SU-DHL-6 (cell line): Measurements from ENCODE around the gene RABEP2.

Experiments
- EZH2phosphoT487 ChIP-seq: fragments of 200-600 bp; sonication (generic), shearing (Covaris generic); conservative IDR thresholded peaks from 2 replicates; pipeline ENCODE4 v1.6.1; 2018; ENCODE audit warnings: mild to moderate bottlenecking, antibody characterized with exemption, low read length, moderate library complexity, mixed read lengths
- TF ChIP-seq, protein P1 (sequence below): fragments of 200-600 bp; sonication (generic); IDR thresholded peaks from one replicate; pipeline ENCODE4 v1.5.1; 2017; ENCODE audit warnings: antibody characterized with exemption, mild to moderate bottlenecking, low read length, moderate library complexity; ENCODE audit not compliant: insufficient read depth, poor library complexity, severe bottlenecking

DNA sequence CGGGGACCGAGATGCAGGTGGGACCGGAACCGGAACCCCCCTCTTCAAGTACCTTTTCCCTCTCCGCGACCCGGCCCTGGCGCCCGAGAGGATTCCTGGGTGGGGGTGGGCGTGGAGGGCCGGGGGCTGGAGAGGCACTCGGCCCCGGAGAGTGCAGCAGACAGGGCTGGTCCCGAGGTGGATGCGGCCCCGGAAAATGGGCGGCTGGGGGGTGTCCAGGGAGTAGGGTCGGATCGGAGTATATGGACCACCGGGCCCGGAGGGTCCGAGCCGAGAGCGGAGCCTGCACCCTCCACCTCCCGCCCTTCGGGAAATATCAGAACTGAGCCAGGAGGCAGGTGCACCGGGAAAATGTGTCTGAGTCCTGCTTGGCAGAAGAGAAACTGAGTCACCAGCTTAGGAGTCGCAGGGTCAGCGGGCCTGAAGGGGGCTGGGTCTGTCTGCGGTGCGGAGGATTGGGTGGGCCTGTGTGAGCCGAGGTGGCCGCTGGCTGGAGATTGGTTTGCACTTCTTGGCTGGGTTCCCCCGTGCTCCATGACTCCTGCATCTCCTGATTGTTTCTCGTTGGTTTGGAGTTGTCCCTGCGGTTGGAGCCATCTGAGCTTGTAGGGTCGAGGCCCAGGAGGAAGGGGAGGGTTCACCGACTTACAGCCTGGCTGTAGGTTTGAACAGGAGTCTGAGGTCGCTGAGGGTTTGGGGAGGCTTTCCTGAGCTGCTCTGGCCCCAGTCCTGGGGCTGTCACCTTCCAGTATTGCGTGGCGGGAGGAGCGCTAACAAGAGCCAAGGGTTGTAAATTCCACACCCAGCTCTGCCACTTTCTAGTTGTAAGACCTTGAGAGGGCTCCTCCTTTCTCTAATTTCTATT, 60.9 kb downstream of the RABEP2 start:
- TF ChIP-seq, protein P1, sequence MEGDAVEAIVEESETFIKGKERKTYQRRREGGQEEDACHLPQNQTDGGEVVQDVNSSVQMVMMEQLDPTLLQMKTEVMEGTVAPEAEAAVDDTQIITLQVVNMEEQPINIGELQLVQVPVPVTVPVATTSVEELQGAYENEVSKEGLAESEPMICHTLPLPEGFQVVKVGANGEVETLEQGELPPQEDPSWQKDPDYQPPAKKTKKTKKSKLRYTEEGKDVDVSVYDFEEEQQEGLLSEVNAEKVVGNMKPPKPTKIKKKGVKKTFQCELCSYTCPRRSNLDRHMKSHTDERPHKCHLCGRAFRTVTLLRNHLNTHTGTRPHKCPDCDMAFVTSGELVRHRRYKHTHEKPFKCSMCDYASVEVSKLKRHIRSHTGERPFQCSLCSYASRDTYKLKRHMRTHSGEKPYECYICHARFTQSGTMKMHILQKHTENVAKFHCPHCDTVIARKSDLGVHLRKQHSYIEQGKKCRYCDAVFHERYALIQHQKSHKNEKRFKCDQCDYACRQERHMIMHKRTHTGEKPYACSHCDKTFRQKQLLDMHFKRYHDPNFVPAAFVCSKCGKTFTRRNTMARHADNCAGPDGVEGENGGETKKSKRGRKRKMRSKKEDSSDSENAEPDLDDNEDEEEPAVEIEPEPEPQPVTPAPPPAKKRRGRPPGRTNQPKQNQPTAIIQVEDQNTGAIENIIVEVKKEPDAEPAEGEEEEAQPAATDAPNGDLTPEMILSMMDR: no peak
- TF ChIP-seq EZH2phosphoT487: no peak
